ENCODE results near the gene TMEM132C. TPM values are rescaled to one million over a fixed set of nuclear protein-coding genes. Genes with fewer than 3 reads are reported as not detected.

The TMEM132C gene
- total RNA-seq, 1 donor from 2014 or later = not detected

- Mint-ChIP-seq H3K4me3 (ENCODE audit: low read depth) (no peak overlapping the region), H3K27ac (peak overlapping the region; percentile 42), H3K4me1 (ENCODE audit: low read depth) (peaks cover 1% of the 10 kb centered on the region), H3K36me3 (ENCODE audit: low read depth) (no peaks in the 10 kb centered on the region), H3K9me3 (peaks cover 11% of the 10 kb centered on the region), H3K27me3 (ENCODE audit: low read depth) (no peaks in the 10 kb centered on the region)
- intact Hi-C loops (cut with micrococcal nuclease) = no loop called here
- DNase-seq (ENCODE audit: low spot score) = no peak
Observed at GRCh38 chr12:128543460-128543859, 276.5 kb downstream of the TMEM132C start.

DNA sequence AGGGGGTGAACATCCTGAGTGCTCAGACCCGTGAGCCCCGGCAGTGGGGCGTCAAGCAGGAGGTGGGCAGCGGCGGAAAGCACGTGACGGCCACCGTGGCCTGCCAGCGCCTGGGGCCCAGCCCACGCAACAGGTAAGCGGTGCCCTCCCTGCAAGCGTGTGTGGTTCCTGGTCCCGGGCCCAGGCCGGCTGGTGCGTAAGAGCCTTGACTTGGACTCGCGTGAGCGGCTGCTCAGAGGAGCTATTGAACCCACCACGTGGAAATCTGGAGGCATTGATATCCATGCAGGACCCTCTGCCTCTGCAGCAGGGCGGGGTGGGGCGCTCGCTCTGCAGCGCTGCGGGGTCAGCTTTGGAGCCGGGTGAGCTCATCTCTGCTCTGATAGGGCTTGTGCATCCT lies 277.0 kb downstream of the TMEM132C start:
- no peaks in the 10 kb centered on the region for H3K27me3 Mint-ChIP-seq (ENCODE audit: low read depth)
- H3K27ac Mint-ChIP-seq = no peak overlapping the region
- no peak overlapping the region for H3K4me3 Mint-ChIP-seq (ENCODE audit: low read depth)
- H3K4me1 Mint-ChIP-seq (ENCODE audit: low read depth) = peaks cover 1% of the 10 kb centered on the region
- no peaks in the 10 kb centered on the region for H3K36me3 Mint-ChIP-seq (ENCODE audit: low read depth)
- intact Hi-C loops (cut with micrococcal nuclease) = no loop called here
- peaks cover 7% of the 10 kb centered on the region for H3K9me3 Mint-ChIP-seq
- DNase-seq (ENCODE audit: low spot score) = no peak

DNA sequence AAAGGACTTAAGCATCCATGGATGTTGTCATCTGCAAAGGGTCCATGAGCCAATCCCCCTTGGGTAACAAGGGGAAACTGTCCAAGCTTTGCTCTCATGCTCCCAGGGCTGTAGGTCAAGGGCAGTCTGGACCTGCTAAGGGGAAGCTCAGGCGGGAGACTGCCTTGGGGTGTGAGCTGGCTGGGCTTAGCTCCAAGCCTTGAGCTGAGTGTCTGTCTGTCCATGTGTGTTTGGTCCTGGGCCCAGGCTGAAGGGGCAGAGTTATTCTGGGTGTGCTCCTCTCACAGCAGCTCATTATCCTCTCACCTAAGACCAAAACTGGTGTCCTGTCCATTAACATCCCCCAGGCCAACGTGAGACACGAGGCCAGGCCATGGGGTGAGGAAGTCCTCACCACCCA lies 282.0 kb downstream of the TMEM132C start:
- DNase-seq (ENCODE audit: low spot score) = no peak
- H3K27ac Mint-ChIP-seq = no peak overlapping the region
- intact Hi-C loops (cut with micrococcal nuclease) = no loop called here
- no peaks in the 10 kb centered on the region for H3K27me3 Mint-ChIP-seq (ENCODE audit: low read depth)
- H3K4me3 Mint-ChIP-seq (ENCODE audit: low read depth) = no peak overlapping the region
- no peaks in the 10 kb centered on the region for H3K36me3 Mint-ChIP-seq (ENCODE audit: low read depth)
- H3K9me3 Mint-ChIP-seq = no peaks in the 10 kb centered on the region
- H3K4me1 Mint-ChIP-seq (ENCODE audit: low read depth) = no peaks in the 10 kb centered on the region

DNA sequence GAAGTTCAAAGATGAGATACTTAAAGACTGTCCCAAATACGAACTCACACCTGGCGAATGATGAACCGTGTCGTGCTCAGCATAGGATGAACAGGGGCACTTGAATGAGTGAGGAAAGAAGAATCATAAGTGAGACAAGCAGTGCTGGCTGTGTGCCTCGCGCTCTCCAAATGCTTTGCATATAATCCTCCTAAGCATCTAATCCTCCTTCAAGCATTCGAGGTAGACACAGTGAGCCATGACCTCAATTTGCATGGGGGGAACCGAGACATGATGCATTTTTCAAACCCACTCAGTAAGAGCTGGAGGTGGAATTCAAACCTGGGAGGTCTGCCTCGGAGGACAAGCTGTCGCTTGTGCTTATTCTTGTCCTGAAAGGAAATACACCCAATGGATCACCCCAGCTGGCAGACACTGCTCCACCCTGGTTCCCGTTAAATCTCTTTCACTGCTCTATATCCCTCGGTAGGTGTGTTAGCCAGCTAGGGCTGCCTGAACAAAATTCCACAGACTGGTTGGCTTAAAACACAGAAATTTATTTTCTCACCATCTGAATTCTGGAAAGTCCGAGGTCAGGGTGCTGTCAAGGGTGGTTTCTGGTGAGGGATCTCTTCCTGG lies 282.7 kb downstream of the TMEM132C start:
- Mint-ChIP-seq H3K4me3 (ENCODE audit: low read depth) (no peak overlapping the region), H3K27ac (no peak overlapping the region), H3K9me3 (no peaks in the 10 kb centered on the region), H3K27me3 (ENCODE audit: low read depth) (no peaks in the 10 kb centered on the region), H3K36me3 (ENCODE audit: low read depth) (no peaks in the 10 kb centered on the region), H3K4me1 (ENCODE audit: low read depth) (no peaks in the 10 kb centered on the region)
- intact Hi-C loops (cut with micrococcal nuclease) = no loop called here
- DNase-seq (ENCODE audit: low spot score) = no peak

GRCh38 chr12:128551266-128551665 lies 284.3 kb downstream of the TMEM132C start:
- no peaks in the 10 kb centered on the region for H3K27me3 Mint-ChIP-seq (ENCODE audit: low read depth)
- H3K36me3 Mint-ChIP-seq (ENCODE audit: low read depth) = no peaks in the 10 kb centered on the region
- H3K4me1 Mint-ChIP-seq (ENCODE audit: low read depth) = no peaks in the 10 kb centered on the region
- intact Hi-C loops (cut with micrococcal nuclease) = no loop called here
- H3K4me3 Mint-ChIP-seq (ENCODE audit: low read depth) = no peak overlapping the region
- DNase-seq (ENCODE audit: low spot score) = no peak
- H3K27ac Mint-ChIP-seq = no peak overlapping the region
- H3K9me3 Mint-ChIP-seq = no peaks in the 10 kb centered on the region

DNA sequence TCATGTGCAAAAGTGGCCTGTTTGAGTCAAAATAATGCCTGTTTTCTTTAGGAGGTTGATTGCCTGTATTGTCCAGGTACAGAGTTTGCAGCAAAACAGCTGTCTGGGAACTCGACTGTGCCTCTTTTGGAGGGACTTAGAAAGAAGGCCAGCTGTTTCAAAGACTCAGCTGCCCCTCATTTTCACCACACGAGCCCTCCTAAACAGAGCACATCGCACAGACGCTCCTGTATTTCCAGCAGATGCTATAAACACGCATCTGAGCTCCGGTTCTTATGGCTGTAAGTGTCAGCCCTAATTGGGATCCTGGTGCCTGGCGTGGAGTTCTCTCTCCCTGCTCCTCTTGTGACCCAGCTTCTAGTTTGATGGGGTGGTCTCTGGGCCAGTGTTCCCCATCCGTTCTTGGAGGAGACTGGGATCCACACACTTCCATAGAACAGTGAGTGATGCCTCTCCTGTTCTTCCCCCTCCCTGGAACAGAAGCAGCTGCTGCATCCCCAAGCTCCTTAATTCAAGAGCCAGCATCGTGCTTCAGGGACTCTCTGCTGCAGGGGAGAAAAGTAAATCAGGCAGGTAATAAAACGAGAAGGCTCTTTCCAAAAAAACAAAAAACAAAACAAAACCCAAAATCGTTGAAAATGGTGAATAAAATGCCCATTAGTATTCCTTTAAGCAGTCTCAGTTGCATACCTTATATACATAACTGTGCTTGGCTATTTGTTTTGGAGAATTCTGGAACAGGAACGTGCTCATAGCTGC lies 287.8 kb downstream of the TMEM132C start:
- H3K4me3 Mint-ChIP-seq (ENCODE audit: low read depth) = no peak overlapping the region
- DNase-seq (ENCODE audit: low spot score) = no peak
- H3K9me3 Mint-ChIP-seq = peaks cover 21% of the 10 kb centered on the region
- intact Hi-C loops (cut with micrococcal nuclease) = no loop called here
- H3K36me3 Mint-ChIP-seq (ENCODE audit: low read depth) = no peaks in the 10 kb centered on the region
- no peaks in the 10 kb centered on the region for H3K4me1 Mint-ChIP-seq (ENCODE audit: low read depth)
- no peak overlapping the region for H3K27ac Mint-ChIP-seq
- H3K27me3 Mint-ChIP-seq (ENCODE audit: low read depth) = no peaks in the 10 kb centered on the region

- H3K4me1 Mint-ChIP-seq (ENCODE audit: low read depth) = no peaks in the 10 kb centered on the region
- intact Hi-C loops (cut with micrococcal nuclease) = no loop called here
- no peaks in the 10 kb centered on the region for H3K27me3 Mint-ChIP-seq (ENCODE audit: low read depth)
- no peaks in the 10 kb centered on the region for H3K36me3 Mint-ChIP-seq (ENCODE audit: low read depth)
- no peak overlapping the region for H3K27ac Mint-ChIP-seq
- H3K4me3 Mint-ChIP-seq (ENCODE audit: low read depth) = no peak overlapping the region
- H3K9me3 Mint-ChIP-seq = peaks cover 23% of the 10 kb centered on the region
- no peak for DNase-seq (ENCODE audit: low spot score)
Observed at GRCh38 chr12:128557231-128557630, 290.3 kb downstream of the TMEM132C start.

DNA sequence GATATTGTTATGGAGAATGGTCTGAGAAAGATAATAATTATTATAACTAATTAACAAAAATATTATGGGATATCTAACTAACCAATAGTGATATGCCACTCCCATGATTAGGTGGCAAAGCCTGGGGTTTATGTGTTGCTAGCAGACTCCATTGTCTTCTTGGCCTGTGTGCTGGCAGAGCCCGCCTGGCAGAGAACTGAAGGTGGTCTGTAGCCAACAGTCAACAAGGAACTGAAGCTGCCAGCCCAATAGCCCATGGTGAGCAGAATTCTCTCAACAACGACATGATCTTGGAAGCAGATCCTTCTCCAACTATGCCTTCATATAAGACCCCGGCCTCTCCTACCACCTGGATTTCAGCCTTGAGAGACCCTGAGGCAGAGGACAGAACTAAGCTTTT lies 298.0 kb downstream of the TMEM132C start:
- no peak overlapping the region for H3K27ac Mint-ChIP-seq
- DNase-seq (ENCODE audit: low spot score) = no peak
- no peaks in the 10 kb centered on the region for H3K36me3 Mint-ChIP-seq (ENCODE audit: low read depth)

GRCh38 chr12:128567730-128568129 lies 300.8 kb downstream of the TMEM132C start:
- no peak overlapping the region for H3K4me3 Mint-ChIP-seq (ENCODE audit: low read depth)
- no peak for DNase-seq (ENCODE audit: low spot score)
- H3K9me3 Mint-ChIP-seq = peaks cover 14% of the 10 kb centered on the region
- peaks cover 4% of the 10 kb centered on the region for H3K4me1 Mint-ChIP-seq (ENCODE audit: low read depth)
- intact Hi-C loops (cut with micrococcal nuclease) = no loop called here
- H3K27ac Mint-ChIP-seq = no peak overlapping the region
- no peaks in the 10 kb centered on the region for H3K27me3 Mint-ChIP-seq (ENCODE audit: low read depth)
- H3K36me3 Mint-ChIP-seq (ENCODE audit: low read depth) = no peaks in the 10 kb centered on the region

More for the DNA sequence above, 298.0 kb downstream of the TMEM132C start:
- H3K27me3 Mint-ChIP-seq (ENCODE audit: low read depth) = no peaks in the 10 kb centered on the region
- intact Hi-C loops (cut with micrococcal nuclease) = no loop called here
- H3K4me1 Mint-ChIP-seq (ENCODE audit: low read depth) = peaks cover 2% of the 10 kb centered on the region
- H3K4me3 Mint-ChIP-seq (ENCODE audit: low read depth) = no peak overlapping the region
- no peaks in the 10 kb centered on the region for H3K9me3 Mint-ChIP-seq

DNA sequence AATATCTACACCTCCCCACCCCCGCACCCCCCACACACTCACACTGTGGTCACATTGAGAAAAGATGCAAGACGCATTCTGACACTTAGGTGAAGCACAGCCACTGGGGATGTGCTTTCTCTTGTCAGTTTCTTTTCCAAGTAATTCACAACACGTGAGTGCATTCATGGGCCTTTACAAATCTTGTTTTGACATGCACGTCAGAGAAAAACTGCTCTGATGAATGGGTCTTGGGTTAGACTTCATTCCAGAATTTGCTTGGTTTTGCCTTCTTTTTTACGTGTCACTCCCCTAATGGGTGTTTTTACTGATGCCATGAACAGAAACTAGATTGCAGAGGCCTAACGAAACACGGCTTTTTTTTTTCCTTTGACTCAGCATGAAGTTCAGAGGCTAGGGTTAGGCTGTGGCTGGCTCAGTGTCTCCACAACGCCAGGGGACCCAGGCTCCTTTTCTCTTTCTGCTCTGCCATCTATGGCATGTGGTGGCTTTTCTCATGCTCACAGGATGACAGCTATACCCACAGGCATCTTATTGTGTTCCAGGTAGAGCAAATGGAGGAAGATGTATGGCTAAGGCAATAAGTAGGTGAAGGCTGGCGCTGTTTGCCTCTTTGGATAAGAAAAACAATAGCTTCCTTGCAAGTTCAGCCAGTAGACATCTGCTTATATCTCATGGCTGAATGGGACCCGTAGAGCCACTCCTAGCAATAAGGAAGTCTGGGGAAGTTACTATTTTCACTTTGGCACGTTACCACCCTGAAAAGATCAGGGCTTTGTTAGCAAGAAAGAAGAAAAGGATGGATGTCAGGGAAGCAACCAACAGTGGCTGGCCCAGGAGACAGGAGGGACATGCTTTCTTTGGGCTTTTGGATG lies 303.5 kb downstream of the TMEM132C start:
- H3K4me3 Mint-ChIP-seq (ENCODE audit: low read depth) = no peak overlapping the region
- H3K9me3 Mint-ChIP-seq = peaks cover 24% of the 10 kb centered on the region
- DNase-seq (ENCODE audit: low spot score) = no peak
- H3K27ac Mint-ChIP-seq = peak overlapping the region; percentile 43
- H3K36me3 Mint-ChIP-seq (ENCODE audit: low read depth) = no peaks in the 10 kb centered on the region
- intact Hi-C loops (cut with micrococcal nuclease) = no loop called here
- peaks cover 4% of the 10 kb centered on the region for H3K4me1 Mint-ChIP-seq (ENCODE audit: low read depth)
- no peaks in the 10 kb centered on the region for H3K27me3 Mint-ChIP-seq (ENCODE audit: low read depth)

DNA sequence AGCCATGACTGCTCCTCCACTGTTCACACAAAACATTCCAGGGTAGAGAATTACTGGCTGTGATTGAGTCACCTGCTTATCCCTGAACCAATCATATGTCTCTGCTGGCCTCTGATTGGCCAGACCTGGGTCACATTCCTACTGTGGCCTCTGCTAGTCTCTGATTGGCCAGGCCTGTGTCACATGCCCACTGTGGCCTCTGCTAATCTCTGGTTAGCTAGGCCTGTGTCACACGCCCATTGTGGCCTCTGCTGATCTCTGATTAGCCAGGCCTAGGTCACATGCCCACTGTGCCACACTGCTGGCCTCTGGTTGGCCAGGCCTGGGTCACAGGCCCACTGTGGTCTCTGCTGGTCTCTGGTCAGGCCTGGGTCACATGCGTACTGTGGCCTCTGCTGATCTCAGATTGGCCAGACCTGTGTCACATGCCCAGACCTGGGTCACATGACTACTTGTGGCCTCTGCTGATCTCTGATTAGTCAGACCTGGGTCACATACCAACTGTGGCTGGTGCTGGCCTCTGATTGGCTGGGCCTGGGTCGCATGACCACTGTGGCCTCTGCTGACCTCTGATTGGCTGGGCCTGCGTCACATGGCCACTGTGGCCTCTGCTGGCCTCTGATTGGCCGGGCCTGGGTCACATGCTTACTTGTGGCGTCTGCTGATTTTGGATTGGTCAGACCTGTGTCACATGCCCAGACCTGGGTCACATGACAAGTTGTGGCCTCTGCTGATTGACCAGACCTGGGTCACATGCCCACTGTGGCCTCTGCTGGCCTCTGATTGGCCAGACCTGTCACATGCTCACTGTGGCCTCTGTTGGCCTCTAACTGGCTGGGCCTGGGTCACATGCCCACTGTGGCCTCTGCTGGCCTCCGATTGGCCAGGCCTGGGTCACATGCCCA lies 305.2 kb downstream of the TMEM132C start:
- H3K4me1 Mint-ChIP-seq (ENCODE audit: low read depth) = peaks cover 4% of the 10 kb centered on the region
- intact Hi-C loops (cut with micrococcal nuclease) = no loop called here
- H3K36me3 Mint-ChIP-seq (ENCODE audit: low read depth) = no peaks in the 10 kb centered on the region
- no peaks in the 10 kb centered on the region for H3K27me3 Mint-ChIP-seq (ENCODE audit: low read depth)
- H3K4me3 Mint-ChIP-seq (ENCODE audit: low read depth) = no peak overlapping the region
- peaks cover 24% of the 10 kb centered on the region for H3K9me3 Mint-ChIP-seq
- no peak for DNase-seq (ENCODE audit: low spot score)
- no peak overlapping the region for H3K27ac Mint-ChIP-seq

GRCh38 chr12:128573907-128574306 lies 306.9 kb downstream of the TMEM132C start:
- H3K27me3 Mint-ChIP-seq (ENCODE audit: low read depth) = no peaks in the 10 kb centered on the region
- H3K27ac Mint-ChIP-seq = no peak overlapping the region
- no peak for DNase-seq (ENCODE audit: low spot score)
- peaks cover 27% of the 10 kb centered on the region for H3K9me3 Mint-ChIP-seq
- H3K4me1 Mint-ChIP-seq (ENCODE audit: low read depth) = peaks cover 4% of the 10 kb centered on the region
- intact Hi-C loops (cut with micrococcal nuclease) = no loop called here
- no peaks in the 10 kb centered on the region for H3K36me3 Mint-ChIP-seq (ENCODE audit: low read depth)
- H3K4me3 Mint-ChIP-seq (ENCODE audit: low read depth) = no peak overlapping the region

Measured in activated T-helper 2 cell treated with anti-CD3 and anti-CD28 coated beads, Interferon-gamma antibody, Interleukin-2, Interleukin-4, amounts not matched to agents 10 μg/mL and 5 μg/mL and 100 μg/mL, durations not matched to agents 14 hours and 24 hours and 36 hours (primary cell).